ENCODE data around the gene AUH. TPM values are rescaled to one million over a fixed set of nuclear protein-coding genes. Genes with fewer than 3 reads are reported as not detected.

AUH gene
- total and polyA plus RNA-seq, 10 of the 15 experiments (the other 5 are each of a cell fraction or from before 2014, with no cell fraction given), result 1.7 to 7.3 (median 4.6) TPM

- Histone ChIP-seq H3K4me1 (ENCODE audit: control insufficient read depth, insufficient read depth, low read length) (no peaks in the 10 kb centered on the region), H3K27me3 (replicated peaks in 1 of 2; ENCODE audit: control insufficient read depth in 2 of 2, insufficient read depth in 2 of 2, low read length in 1 of 2) (no peaks in the 10 kb centered on the region), H3K36me3 (ENCODE audit: control insufficient read depth in 2 of 2, insufficient read depth in 2 of 2, low read length in 1 of 2) (no peaks in the 10 kb centered on the region), H3K4me3 (no peak overlapping the region), H3K9me3 (replicated peaks; ENCODE audit: control insufficient read depth, insufficient read depth, low read length) (no peaks in the 10 kb centered on the region; the same call in 1 of the 3 replicates), H3K27ac (ENCODE audit: control insufficient read depth, insufficient read depth) (no peak overlapping the region), H3K4me2 (ENCODE audit: control insufficient read depth, insufficient read depth) (no peak overlapping the region), H3K79me2 (ENCODE audit: control insufficient read depth, insufficient read depth, low read length) (no peaks in the 10 kb centered on the region), H2AFZ (ENCODE audit: control insufficient read depth, low read depth, low read length) (no peak overlapping the region), H4K20me1 (ENCODE audit: control insufficient read depth, insufficient read depth) (no peaks in the 10 kb centered on the region), H3K9ac (ENCODE audit: control insufficient read depth, insufficient read depth, low read length) (no peak overlapping the region)
- no peak for DNase-seq (ENCODE audit: low read depth, low spot score)
- ATAC-seq, result no peak
- RAD21 ChIA-PET (ENCODE audit: unreplicated experiment), result no interaction called here
- no peak for FAIRE-seq
- BruUV-seq (replicated peaks), result no TSS peak
- 100% methylated on average over 1 of the region's 1 CpG for WGBS (ENCODE audit: insufficient coverage, insufficient replicate concordance, low lambda C conversion rate, missing lambda C conversion rate)
- in situ Hi-C loops (cut with MboI) (no loop called here), intact Hi-C loops (cut with micrococcal nuclease; ENCODE audit: unreplicated experiment) (no loop called here)
- SMC1A ChIA-PET (ENCODE audit: uncharacterized antibody, unreplicated experiment), result no interaction called here
- POLR2A ChIA-PET, result no interaction called here
- CTCF ChIA-PET, result no interaction called here
- TF ChIP-seq RUNX3 (IDR thresholded peaks at IDR 0.05; ENCODE audit: low read length) (no peak), HDAC6 (IDR thresholded peaks at IDR 0.05; ENCODE audit: unreplicated experiment) (no peak), IKZF1 (conservative IDR thresholded peaks at IDR 0.05) (no peak), TCF7 (IDR thresholded peaks at IDR 0.05; ENCODE audit: borderline replicate concordance) (no peak), MXI1 (IDR thresholded peaks at IDR 0.05; ENCODE audit: low read depth, low read length) (no peak), E4F1 (IDR thresholded peaks at IDR 0.05; ENCODE audit: borderline replicate concordance, partially characterized antibody) (no peak), MEF2A (IDR thresholded peaks at IDR 0.05; ENCODE audit: insufficient read depth, low read depth, low read length) (no peak), SPI1 (IDR thresholded peaks at IDR 0.05; ENCODE audit: borderline replicate concordance, insufficient read depth, low read depth, low read length) (no peak), RFX5 (IDR thresholded peaks at IDR 0.05; ENCODE audit: low read depth, low read length) (no peak), ATF3 (IDR thresholded peaks at IDR 0.05; ENCODE audit: borderline replicate concordance, extremely low read depth, low read depth, low read length) (no peak)
Observed at GRCh38 chr9:91333551-91333950, 28.2 kb downstream of the AUH start.
